ENCODE measurements around the gene TMEM259. TPM values are rescaled to one million over a fixed set of nuclear protein-coding genes. Genes with fewer than 3 reads are reported as not detected.

The TMEM259 gene
- total and polyA plus RNA-seq, 2 experiments from 2014 or later, result 82.8 to 196 TPM

DNA sequence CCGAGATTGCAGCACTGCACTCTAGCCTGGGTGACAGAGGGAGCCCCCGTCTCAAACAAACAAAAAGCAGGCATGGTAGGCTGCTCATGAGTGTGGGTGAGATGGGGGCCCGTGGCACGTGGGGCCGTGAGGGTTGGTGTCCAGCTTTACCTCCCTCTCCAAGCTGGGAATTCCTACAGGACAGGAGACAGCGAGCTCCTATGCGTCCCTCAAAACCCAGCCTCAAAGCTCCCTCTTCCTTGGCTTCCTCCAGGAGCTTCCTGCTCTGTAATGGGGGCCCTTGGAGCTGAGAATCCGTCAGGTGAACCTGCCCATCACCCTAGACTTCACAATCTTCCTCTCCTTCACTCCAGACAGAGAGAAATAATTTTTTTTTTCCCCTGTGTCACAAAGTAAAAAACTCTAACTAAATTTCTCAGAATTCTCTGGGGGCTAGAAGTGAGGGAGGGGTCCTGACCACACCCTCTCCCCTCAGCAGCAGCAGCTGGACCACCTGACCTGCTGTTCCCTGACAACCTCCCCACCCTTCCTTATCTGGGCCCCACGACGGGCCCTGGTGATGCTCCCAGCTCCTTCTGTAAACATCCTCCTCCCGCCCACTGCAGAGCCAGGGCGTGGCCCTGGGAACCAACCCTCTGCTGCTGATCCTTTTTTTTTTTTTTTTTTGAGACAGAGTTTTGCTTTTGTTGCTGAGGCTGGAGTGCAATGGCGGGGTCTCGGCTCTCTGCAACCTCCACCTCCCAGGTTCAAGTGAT, 58.9 kb downstream of the TMEM259 start (continued):
- TF ChIP-seq, protein P1, sequence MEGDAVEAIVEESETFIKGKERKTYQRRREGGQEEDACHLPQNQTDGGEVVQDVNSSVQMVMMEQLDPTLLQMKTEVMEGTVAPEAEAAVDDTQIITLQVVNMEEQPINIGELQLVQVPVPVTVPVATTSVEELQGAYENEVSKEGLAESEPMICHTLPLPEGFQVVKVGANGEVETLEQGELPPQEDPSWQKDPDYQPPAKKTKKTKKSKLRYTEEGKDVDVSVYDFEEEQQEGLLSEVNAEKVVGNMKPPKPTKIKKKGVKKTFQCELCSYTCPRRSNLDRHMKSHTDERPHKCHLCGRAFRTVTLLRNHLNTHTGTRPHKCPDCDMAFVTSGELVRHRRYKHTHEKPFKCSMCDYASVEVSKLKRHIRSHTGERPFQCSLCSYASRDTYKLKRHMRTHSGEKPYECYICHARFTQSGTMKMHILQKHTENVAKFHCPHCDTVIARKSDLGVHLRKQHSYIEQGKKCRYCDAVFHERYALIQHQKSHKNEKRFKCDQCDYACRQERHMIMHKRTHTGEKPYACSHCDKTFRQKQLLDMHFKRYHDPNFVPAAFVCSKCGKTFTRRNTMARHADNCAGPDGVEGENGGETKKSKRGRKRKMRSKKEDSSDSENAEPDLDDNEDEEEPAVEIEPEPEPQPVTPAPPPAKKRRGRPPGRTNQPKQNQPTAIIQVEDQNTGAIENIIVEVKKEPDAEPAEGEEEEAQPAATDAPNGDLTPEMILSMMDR (conservative IDR thresholded peaks at IDR 0.05; ENCODE audit: low read depth in 2 of 2), result no peak

DNA sequence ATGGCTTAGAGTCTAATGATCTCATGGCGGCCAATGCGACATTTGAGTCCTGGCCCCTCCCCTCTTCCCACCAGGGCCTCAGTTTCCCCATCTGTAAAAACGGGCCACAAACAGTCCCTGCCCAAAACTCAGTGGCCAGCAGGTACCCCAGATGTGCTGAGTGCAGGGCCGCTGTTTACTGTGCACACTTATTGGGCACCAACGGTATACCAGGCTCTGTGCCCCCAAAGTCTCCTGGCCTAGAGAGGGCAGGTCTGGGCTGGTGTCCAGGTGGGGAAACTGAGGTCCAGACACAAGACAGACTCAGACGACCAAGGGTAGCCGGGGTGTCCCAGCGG, 60.4 kb downstream of the TMEM259 start:
- no peaks in the 10 kb centered on the region for H4K20me1 ChIP-seq (replicated peaks; ENCODE audit: insufficient read depth)
- H3K27me3 ChIP-seq (ENCODE audit: insufficient read depth), result no peaks in the 10 kb centered on the region
- H3K79me2 ChIP-seq (replicated peaks; ENCODE audit: insufficient read depth), result peaks cover 6% of the 10 kb centered on the region; the same call in 1 of the 2 replicates
- no peak overlapping the region for H2AFZ ChIP-seq
- peaks cover 11% of the 10 kb centered on the region; the same call in 1 of the 2 replicates for H3K4me1 ChIP-seq (ENCODE audit: insufficient read depth)
- peaks cover 7% of the 10 kb centered on the region for H3K36me3 ChIP-seq (ENCODE audit: insufficient read depth)
- no peak for DNase-seq (ENCODE audit: low spot score)
- peaks cover 20% of the 10 kb centered on the region for H3K27me3 Mint-ChIP-seq (ENCODE audit: insufficient read depth, low read depth, poor library complexity)
- peaks cover 8% of the 10 kb centered on the region; the same call in 1 of the 2 replicates for H3F3A ChIP-seq (replicated peaks; ENCODE audit: low read depth)
- H3K27ac ChIP-seq (ENCODE audit: low read depth), result no peak overlapping the region
- no peaks in the 10 kb centered on the region for H3K9me2 ChIP-seq (ENCODE audit: insufficient read depth)
- H3K4me3 Mint-ChIP-seq, result no peak overlapping the region
- no peak overlapping the region for H3K4me3 ChIP-seq
- H3K27ac Mint-ChIP-seq, result no peak overlapping the region
- ATAC-seq, result no peak
- H3K36me3 Mint-ChIP-seq (ENCODE audit: low read depth), result peaks cover 35% of the 10 kb centered on the region
- peaks cover 20% of the 10 kb centered on the region for H3K4me1 Mint-ChIP-seq
- peaks cover 5% of the 10 kb centered on the region; the same call in 2 of the 3 replicates for H3K9me3 Mint-ChIP-seq
- no peak overlapping the region for H3K4me2 ChIP-seq
- TF ChIP-seq, protein P2, sequence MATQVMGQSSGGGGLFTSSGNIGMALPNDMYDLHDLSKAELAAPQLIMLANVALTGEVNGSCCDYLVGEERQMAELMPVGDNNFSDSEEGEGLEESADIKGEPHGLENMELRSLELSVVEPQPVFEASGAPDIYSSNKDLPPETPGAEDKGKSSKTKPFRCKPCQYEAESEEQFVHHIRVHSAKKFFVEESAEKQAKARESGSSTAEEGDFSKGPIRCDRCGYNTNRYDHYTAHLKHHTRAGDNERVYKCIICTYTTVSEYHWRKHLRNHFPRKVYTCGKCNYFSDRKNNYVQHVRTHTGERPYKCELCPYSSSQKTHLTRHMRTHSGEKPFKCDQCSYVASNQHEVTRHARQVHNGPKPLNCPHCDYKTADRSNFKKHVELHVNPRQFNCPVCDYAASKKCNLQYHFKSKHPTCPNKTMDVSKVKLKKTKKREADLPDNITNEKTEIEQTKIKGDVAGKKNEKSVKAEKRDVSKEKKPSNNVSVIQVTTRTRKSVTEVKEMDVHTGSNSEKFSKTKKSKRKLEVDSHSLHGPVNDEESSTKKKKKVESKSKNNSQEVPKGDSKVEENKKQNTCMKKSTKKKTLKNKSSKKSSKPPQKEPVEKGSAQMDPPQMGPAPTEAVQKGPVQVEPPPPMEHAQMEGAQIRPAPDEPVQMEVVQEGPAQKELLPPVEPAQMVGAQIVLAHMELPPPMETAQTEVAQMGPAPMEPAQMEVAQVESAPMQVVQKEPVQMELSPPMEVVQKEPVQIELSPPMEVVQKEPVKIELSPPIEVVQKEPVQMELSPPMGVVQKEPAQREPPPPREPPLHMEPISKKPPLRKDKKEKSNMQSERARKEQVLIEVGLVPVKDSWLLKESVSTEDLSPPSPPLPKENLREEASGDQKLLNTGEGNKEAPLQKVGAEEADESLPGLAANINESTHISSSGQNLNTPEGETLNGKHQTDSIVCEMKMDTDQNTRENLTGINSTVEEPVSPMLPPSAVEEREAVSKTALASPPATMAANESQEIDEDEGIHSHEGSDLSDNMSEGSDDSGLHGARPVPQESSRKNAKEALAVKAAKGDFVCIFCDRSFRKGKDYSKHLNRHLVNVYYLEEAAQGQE (IDR thresholded peaks at IDR 0.05; ENCODE audit: unreplicated experiment), result no peak
- no peak for TF ChIP-seq NANOG (IDR thresholded peaks at IDR 0.05; ENCODE audit: borderline replicate concordance)
- TF ChIP-seq POLR2AphosphoS5 (IDR thresholded peaks at IDR 0.05; ENCODE audit: low read depth), result no peak
- TF ChIP-seq STAT1 (IDR thresholded peaks at IDR 0.05; ENCODE audit: unreplicated experiment), result no peak
- TF ChIP-seq, protein P3, sequence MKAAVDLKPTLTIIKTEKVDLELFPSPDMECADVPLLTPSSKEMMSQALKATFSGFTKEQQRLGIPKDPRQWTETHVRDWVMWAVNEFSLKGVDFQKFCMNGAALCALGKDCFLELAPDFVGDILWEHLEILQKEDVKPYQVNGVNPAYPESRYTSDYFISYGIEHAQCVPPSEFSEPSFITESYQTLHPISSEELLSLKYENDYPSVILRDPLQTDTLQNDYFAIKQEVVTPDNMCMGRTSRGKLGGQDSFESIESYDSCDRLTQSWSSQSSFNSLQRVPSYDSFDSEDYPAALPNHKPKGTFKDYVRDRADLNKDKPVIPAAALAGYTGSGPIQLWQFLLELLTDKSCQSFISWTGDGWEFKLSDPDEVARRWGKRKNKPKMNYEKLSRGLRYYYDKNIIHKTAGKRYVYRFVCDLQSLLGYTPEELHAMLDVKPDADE (IDR thresholded peaks at IDR 0.05), result no peak
- TF ChIP-seq EZH2 (IDR thresholded peaks at IDR 0.05; ENCODE audit: low read depth, unreplicated experiment), result no peak
- TF ChIP-seq, protein P1 (conservative IDR thresholded peaks at IDR 0.05; ENCODE audit: low read depth in 2 of 2), result no peak
- TF ChIP-seq EZH2phosphoT487 (IDR thresholded peaks at IDR 0.05; ENCODE audit: unreplicated experiment), result no peak

All from GM23338 (cell line).